Epidermal melanocyte (primary cell): ENCODE data around the gene CALHM4.

Source experiments
- DNase-seq: peaks from one replicate; pipeline ENCODE4 v3.0.0; 2011; ENCODE audit warnings: low spot score; ENCODE audit not compliant: insufficient read length

CALHM4 gene

GRCh38 chr6:116553451-116553850 lies at the start of gene CALHM4:
CALHM4 (plus strand) TSS chr6:116553751; CDS start chr6:116553794, 43 bp downstream.
- DNase-seq, result no peak

- no peak for DNase-seq
These were observed 46.2 kb upstream of the CALHM4 start for GRCh38 chr6:116507324-116507723.

GRCh38 chr6:116508527-116508926 lies 45.0 kb upstream of the CALHM4 start:
- DNase-seq, result no peak

GRCh38 chr6:116511424-116512110 lies 42.0 kb upstream of the CALHM4 start, which contains the start of gene CALHM5:
CALHM5 (plus strand) TSS chr6:116511639; CDS start chr6:116511697, 58 bp downstream.
- DNase-seq, result peak; percentile 29

- DNase-seq, result no peak
These were observed 41.4 kb upstream of the CALHM4 start for GRCh38 chr6:116512111-116512559.

GRCh38 chr6:116512734-116513133 lies 40.8 kb upstream of the CALHM4 start:
- no peak for DNase-seq

- DNase-seq, result no peak
These were observed 40.2 kb upstream of the CALHM4 start for GRCh38 chr6:116513224-116513875.

GRCh38 chr6:116514111-116514510 lies 39.4 kb upstream of the CALHM4 start:
- DNase-seq, result no peak

GRCh38 chr6:116515141-116515540 lies 38.4 kb upstream of the CALHM4 start:
- DNase-seq, result no peak

GRCh38 chr6:116518621-116519368 lies 34.8 kb upstream of the CALHM4 start:
- DNase-seq, result no peak

- no peak for DNase-seq
These were observed 30.7 kb upstream of the CALHM4 start for GRCh38 chr6:116522896-116523295.

GRCh38 chr6:116524236-116524635 lies 29.3 kb upstream of the CALHM4 start:
- DNase-seq, result no peak

GRCh38 chr6:116528133-116528532 lies 25.4 kb upstream of the CALHM4 start:
- no peak for DNase-seq

- no peak for DNase-seq
These were observed 24.8 kb upstream of the CALHM4 start for GRCh38 chr6:116528780-116529179.

GRCh38 chr6:116529466-116530290 lies 23.9 kb upstream of the CALHM4 start:
- no peak for DNase-seq

- DNase-seq, result no peak
These were observed 23.1 kb upstream of the CALHM4 start for GRCh38 chr6:116530436-116530835.

GRCh38 chr6:116531675-116532570 lies 21.6 kb upstream of the CALHM4 start:
- DNase-seq, result no peak

- no peak for DNase-seq
These were observed 20.2 kb upstream of the CALHM4 start for GRCh38 chr6:116533233-116533957.

GRCh38 chr6:116535109-116535508 lies 18.4 kb upstream of the CALHM4 start:
- no peak for DNase-seq

GRCh38 chr6:116536216-116536621 lies 17.3 kb upstream of the CALHM4 start:
- DNase-seq, result peak; percentile 65
